ENCODE results near the gene CFAP20. TPM values are rescaled to one million over a fixed set of nuclear protein-coding genes. Genes with fewer than 3 reads are reported as not detected.
A peak's percentile ranks its signal among the peaks of the same experiment; 100 is the strongest.

Gene CFAP20
- total RNA-seq, 2 donors from 2014 or later, result 39.2 TPM

GRCh38 chr16:58118801-58119508, 10.2 kb downstream of the CFAP20 start:
- H3K27ac Mint-ChIP-seq, result no peak overlapping the region
- H3K4me1 Mint-ChIP-seq (ENCODE audit: low read depth in 2 of 2), result peaks cover 10 to 15% of the 10 kb centered on the region in 2 donors
- no peak for ATAC-seq
- H3K4me3 Mint-ChIP-seq, result no peak overlapping the region
- H3K9me3 Mint-ChIP-seq, result no peaks in the 10 kb centered on the region
- no peaks in the 10 kb centered on the region for H3K27me3 Mint-ChIP-seq
- peaks cover 7% of the 10 kb centered on the region for H3K36me3 Mint-ChIP-seq
- DNase-seq (ENCODE audit: low spot score), result no peak

- Mint-ChIP-seq H3K36me3 (peaks cover 11% of the 10 kb centered on the region), H3K27me3 (no peaks in the 10 kb centered on the region), H3K27ac (no peak overlapping the region), H3K4me1 (ENCODE audit: low read depth in 2 of 2) (peaks cover 6 to 11% of the 10 kb centered on the region in 2 donors), H3K4me3 (no peak overlapping the region), H3K9me3 (no peaks in the 10 kb centered on the region)
- ATAC-seq (no peak), DNase-seq (ENCODE audit: low spot score) (no peak)
These were observed 12.7 kb downstream of the CFAP20 start for GRCh38 chr16:58116529-58116928.

DNA sequence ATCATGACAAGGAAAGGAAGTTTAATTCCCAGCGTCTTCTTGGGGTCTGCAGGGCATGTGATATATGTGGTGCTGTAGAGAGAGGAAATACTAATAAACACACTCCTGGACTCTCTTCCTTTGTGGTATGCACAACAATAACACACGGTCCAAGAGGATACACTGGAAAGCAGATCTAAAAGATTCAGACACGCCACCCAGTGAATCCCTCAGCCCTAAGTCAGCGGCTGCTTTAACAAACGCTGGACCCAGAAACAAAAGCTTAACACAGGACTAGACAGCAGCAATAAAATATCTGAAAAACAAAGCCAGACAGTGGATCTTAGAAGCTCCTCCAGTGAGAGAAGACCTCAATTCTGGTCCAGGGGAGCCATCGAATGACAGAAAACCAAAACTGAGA, 13.1 kb downstream of the CFAP20 start:
- Mint-ChIP-seq H3K9me3 (no peaks in the 10 kb centered on the region), H3K27me3 (no peaks in the 10 kb centered on the region), H3K4me1 (ENCODE audit: low read depth in 2 of 2) (peaks cover 6 to 11% of the 10 kb centered on the region in 2 donors), H3K4me3 (no peak overlapping the region), H3K36me3 (peaks cover 11% of the 10 kb centered on the region), H3K27ac (no peak overlapping the region)
- ATAC-seq (no peak), DNase-seq (ENCODE audit: low spot score) (no peak)

DNA sequence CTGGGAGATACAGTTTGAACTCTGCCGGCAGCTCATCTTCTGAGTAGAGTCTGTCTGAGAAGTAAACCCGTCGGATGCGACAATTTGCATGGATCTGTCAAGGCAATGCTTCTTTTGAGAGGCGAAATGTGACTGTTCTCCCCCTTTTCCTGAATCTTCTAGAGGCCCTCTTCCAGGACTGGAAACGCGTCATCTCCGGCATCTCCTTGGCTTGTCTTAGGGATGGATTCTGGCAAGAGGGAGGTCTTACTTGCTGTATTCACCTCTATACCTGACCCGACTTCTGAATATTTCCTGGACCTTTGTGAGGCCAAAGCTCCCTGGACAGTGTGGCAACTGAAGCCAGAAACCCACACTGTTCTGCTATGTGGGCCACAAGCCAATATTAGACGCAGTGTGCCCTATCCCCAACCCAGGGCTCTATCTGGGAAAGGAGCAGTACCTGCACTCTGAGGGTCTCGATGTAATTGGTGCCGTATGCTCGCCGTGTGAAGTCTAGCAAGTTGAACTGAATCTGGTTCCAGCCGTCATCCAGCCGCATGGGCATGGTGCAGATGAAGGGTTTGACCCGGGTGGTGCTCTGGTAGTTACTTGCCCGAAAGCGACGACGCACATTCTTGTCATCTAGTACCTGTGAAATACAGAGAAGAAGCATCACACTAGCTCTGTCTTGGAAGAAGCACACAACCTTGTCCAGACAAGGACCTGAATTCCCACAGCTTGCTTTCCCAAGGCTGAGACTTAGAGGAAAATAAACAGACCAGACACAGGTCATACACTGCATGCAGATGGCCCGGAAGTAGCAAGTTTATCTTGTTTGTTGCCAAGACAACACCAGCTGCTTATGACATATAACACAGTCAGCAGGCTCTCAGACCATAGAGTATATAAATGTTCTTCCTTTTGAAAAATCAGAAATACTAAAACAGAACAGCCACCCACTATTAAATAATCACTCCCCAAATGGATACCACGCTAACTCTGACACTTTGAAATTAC, 14.1 kb downstream of the CFAP20 start:
- DNase-seq (ENCODE audit: low spot score), result no peak
- H3K4me1 Mint-ChIP-seq (ENCODE audit: low read depth in 2 of 2), result peaks cover 6 to 9% of the 10 kb centered on the region in 2 donors
- H3K9me3 Mint-ChIP-seq, result no peaks in the 10 kb centered on the region
- H3K36me3 Mint-ChIP-seq, result peaks cover 11% of the 10 kb centered on the region
- H3K27ac Mint-ChIP-seq, result no peak overlapping the region
- no peak overlapping the region for H3K4me3 Mint-ChIP-seq
- ATAC-seq, result no peak
- H3K27me3 Mint-ChIP-seq, result no peaks in the 10 kb centered on the region

DNA sequence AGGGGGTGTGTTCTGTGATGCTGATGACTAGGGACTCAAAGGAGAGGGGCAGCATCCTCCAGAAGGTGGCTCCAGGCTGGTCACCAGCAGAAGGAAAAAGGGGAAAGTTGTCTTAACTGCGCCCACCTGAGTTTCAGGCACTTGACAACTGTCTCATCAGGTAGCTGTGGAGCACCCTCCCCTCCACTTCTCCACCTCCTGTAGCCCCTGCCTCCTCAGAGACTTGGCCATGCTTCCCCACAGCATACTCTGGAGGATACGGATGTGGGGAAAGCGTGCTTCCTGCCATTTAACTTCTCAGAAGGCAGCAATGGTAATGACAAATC, 17.9 kb downstream of the CFAP20 start:
- DNase-seq (ENCODE audit: low spot score) (no peak), ATAC-seq (no peak)
- no peak overlapping the region for H3K27ac Mint-ChIP-seq
- H3K4me1 Mint-ChIP-seq (ENCODE audit: low read depth in 2 of 2), result no peaks in the 10 kb centered on the region
- no peaks in the 10 kb centered on the region for H3K9me3 Mint-ChIP-seq
- H3K27me3 Mint-ChIP-seq, result no peaks in the 10 kb centered on the region
- peaks cover 11% of the 10 kb centered on the region for H3K36me3 Mint-ChIP-seq
- no peak overlapping the region for H3K4me3 Mint-ChIP-seq

- no peak for ATAC-seq
- no peak for DNase-seq (ENCODE audit: low spot score)
- Mint-ChIP-seq H3K4me3 (no peak overlapping the region), H3K9me3 (no peaks in the 10 kb centered on the region), H3K4me1 (ENCODE audit: low read depth in 2 of 2) (no peaks in the 10 kb centered on the region), H3K27ac (no peak overlapping the region), H3K36me3 (peaks cover 11% of the 10 kb centered on the region), H3K27me3 (no peaks in the 10 kb centered on the region)
These were observed 18.4 kb downstream of the CFAP20 start for GRCh38 chr16:58110571-58111301.

DNA sequence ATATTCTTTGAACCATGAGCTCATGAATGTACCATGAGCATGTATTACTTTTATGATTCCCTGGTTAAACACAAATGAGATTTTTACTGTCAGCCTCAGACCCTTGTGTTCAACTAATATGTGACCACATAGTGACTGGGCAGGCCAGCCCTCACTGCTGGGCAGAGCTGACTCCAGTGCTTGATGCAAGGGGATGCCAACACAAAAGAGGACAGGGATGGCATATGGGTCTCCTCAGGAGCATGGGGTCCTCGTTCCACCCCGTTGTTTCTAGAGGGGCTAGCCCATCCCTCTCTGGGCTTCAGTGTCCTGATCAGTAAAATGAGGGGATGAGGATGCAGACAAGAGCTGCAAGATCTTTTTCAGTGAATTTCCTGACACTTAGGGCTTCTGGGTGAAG, 19.3 kb downstream of the CFAP20 start:
- Mint-ChIP-seq H3K27ac (no peak overlapping the region), H3K4me1 (ENCODE audit: low read depth in 2 of 2) (peaks cover 0 to 3% of the 10 kb centered on the region in 2 donors), H3K4me3 (no peak overlapping the region), H3K27me3 (no peaks in the 10 kb centered on the region), H3K9me3 (no peaks in the 10 kb centered on the region), H3K36me3 (peaks cover 6% of the 10 kb centered on the region)
- no peak for ATAC-seq
- DNase-seq (ENCODE audit: low spot score), result no peak

DNA sequence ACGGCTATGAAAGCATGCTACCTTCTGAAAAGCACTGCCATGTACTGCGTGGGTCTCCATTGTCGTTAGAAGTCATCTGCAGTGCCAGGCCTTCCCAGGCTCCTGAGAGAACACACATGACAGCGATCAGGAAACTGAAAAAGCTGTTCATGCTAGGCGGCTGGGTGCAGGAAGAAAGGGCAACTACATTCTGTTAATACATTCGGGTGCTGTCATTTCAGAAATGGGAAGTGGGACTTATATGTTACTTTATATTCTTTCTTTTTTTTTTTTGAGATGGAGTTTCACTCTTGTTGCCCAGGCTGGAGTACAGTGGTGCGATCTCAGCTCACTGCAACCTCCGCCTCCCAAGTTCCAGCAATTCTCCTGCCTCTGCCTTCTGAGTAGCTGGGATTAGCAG, 19.9 kb downstream of the CFAP20 start:
- H3K36me3 Mint-ChIP-seq, result peaks cover 6% of the 10 kb centered on the region
- no peaks in the 10 kb centered on the region for H3K9me3 Mint-ChIP-seq
- peaks cover 0 to 3% of the 10 kb centered on the region in 2 donors for H3K4me1 Mint-ChIP-seq (ENCODE audit: low read depth in 2 of 2)
- ATAC-seq (no peak), DNase-seq (ENCODE audit: low spot score) (no peak)
- H3K27ac Mint-ChIP-seq, result no peak overlapping the region
- H3K27me3 Mint-ChIP-seq, result no peaks in the 10 kb centered on the region
- no peak overlapping the region for H3K4me3 Mint-ChIP-seq

- no peaks in the 10 kb centered on the region for H3K9me3 Mint-ChIP-seq
- no peak for DNase-seq (ENCODE audit: low spot score)
- H3K27ac Mint-ChIP-seq, result no peak overlapping the region
- H3K4me1 Mint-ChIP-seq (ENCODE audit: low read depth in 2 of 2), result peaks cover 0 to 3% of the 10 kb centered on the region in 2 donors
- H3K36me3 Mint-ChIP-seq, result no peaks in the 10 kb centered on the region
- H3K27me3 Mint-ChIP-seq, result no peaks in the 10 kb centered on the region
- ATAC-seq, result no peak
- H3K4me3 Mint-ChIP-seq, result no peak overlapping the region
These were observed 21.5 kb downstream of the CFAP20 start for GRCh38 chr16:58107709-58108108.

DNA sequence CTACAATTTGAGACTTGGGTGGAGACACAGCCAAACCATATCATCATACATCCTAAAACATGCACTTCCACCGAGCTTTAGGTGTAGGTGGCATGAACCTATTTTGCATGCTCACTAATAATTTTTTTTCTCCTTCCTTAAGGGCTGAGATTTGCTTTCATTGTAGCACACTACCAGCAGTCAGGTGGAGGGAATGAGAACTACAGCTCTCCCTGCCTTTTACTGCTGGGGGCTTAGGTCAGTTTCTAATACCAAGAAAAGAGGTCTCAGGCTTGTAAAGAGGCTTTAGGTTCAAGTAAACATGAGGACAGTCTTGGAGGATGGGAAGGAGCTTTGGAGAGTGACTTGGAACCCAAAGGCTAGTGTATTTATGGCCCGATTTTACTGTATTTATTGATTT, 22.0 kb downstream of the CFAP20 start:
- DNase-seq (ENCODE audit: low spot score) (no peak), ATAC-seq (no peak)
- no peak overlapping the region for H3K4me3 Mint-ChIP-seq
- H3K27ac Mint-ChIP-seq, result no peak overlapping the region
- H3K27me3 Mint-ChIP-seq, result no peaks in the 10 kb centered on the region
- no peaks in the 10 kb centered on the region for H3K36me3 Mint-ChIP-seq
- H3K9me3 Mint-ChIP-seq, result no peaks in the 10 kb centered on the region
- peaks cover 0 to 3% of the 10 kb centered on the region in 2 donors for H3K4me1 Mint-ChIP-seq (ENCODE audit: low read depth in 2 of 2)

DNA sequence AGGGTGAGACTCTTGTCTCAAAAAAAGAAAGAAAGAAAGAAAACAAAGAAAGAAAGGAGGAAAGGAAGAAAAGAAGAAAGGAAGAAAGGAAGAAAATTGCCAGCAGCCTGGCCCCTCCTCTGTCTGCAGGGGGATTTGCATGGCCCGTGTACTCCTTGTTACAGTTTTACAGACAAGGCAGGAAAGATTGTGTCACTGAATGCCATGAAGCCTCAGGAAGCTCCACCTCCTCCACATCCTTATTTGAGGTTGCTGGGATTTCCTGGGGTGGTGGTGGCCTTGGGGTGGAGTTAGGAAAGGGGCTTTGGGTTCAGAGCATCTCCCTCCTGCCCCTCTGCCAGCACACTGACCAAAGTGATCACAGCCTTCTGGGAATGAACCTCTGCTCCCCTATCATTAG, 23.6 kb downstream of the CFAP20 start:
- DNase-seq (ENCODE audit: low spot score) (no peak), ATAC-seq (no peak)
- Mint-ChIP-seq H3K4me3 (no peak overlapping the region), H3K4me1 (ENCODE audit: low read depth in 2 of 2) (peaks cover 0 to 3% of the 10 kb centered on the region in 2 donors), H3K27me3 (no peaks in the 10 kb centered on the region), H3K36me3 (no peaks in the 10 kb centered on the region), H3K9me3 (no peaks in the 10 kb centered on the region), H3K27ac (no peak overlapping the region)

DNA sequence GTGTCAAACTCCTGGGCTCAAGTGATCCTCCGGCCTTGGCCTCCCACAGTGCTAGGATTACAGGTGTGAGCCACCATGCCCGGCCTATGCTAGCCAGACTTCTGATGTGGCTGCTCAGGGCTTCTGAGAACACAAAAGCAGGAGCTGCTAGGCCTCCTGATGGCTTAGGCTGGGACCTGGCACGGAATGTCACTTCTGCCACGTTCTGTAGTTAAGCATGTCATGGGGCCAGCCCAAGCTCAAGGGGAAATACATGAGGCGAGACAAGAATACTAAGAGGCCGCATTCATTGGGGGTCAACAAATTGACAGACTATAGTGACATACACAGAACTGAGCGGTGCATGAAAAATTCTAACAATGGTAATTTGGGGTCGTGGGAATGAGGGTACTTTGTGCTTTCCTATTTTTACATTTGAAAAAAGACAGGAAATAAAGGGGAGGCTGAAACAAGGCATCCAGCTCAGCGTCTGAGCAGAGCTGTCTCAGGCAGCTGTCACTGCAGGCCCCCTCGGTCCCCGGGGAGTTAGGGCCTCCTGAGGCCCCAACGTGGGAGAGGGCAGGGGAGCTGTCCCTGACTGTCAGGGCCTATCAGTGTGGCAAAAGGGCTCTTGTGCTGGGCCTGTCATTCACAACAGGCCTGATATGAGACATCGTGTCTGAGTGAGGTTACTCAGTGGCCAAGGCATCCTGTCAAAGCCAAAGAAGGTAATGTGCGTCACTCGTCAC, 26.4 kb downstream of the CFAP20 start:
- Mint-ChIP-seq H3K4me3 (no peak overlapping the region), H3K9me3 (no peaks in the 10 kb centered on the region), H3K27ac (no peak overlapping the region), H3K27me3 (no peaks in the 10 kb centered on the region), H3K36me3 (no peaks in the 10 kb centered on the region), H3K4me1 (ENCODE audit: low read depth in 2 of 2) (peaks cover 0 to 3% of the 10 kb centered on the region in 2 donors)
- DNase-seq (ENCODE audit: low spot score) (no peak), ATAC-seq (no peak)

DNA sequence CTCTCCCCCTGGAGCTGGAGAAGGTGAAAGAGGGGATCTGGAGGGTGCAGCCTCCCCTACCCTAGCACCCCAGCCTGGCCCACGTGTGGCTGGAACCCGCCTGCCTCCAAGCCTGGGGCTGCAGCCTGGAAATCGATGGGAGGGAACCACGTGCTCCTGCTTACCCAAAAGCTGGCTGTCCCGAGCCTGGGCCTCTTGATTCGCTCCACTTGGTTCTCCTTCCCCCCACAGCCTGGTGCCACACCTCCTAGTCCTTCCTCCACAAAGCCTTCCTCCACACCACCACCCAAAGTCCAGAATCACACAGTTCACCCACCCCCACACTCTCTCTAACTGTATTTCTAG, 29.3 kb downstream of the CFAP20 start:
- DNase-seq (ENCODE audit: low spot score) (no peak), ATAC-seq (no peak)
- H3K9me3 Mint-ChIP-seq, result no peaks in the 10 kb centered on the region
- H3K27ac Mint-ChIP-seq, result peak overlapping the region in 1 of 2 donors; percentile 13
- no peaks in the 10 kb centered on the region for H3K27me3 Mint-ChIP-seq
- no peaks in the 10 kb centered on the region for H3K36me3 Mint-ChIP-seq
- peaks cover 9 to 13% of the 10 kb centered on the region in 2 donors for H3K4me1 Mint-ChIP-seq (ENCODE audit: low read depth in 2 of 2)
- no peak overlapping the region for H3K4me3 Mint-ChIP-seq
